HepG2 (cell line): ENCODE data around the gene NCOA6. TPM values are rescaled to one million over a fixed set of nuclear protein-coding genes. Genes with fewer than 3 reads are reported as not detected.
A peak's percentile ranks its signal among the peaks of the same experiment; 100 is the strongest.

ENCODE experiments used
- DNMT3B ChIP-seq: conservative IDR thresholded peaks from 2 replicates; pipeline ENCODE4 v1.6.1; 2016; ENCODE audit warnings: missing biosample characterization, control low read depth
- KDM1A ChIP-seq: IDR thresholded peaks from 2 replicates; pipeline ENCODE4 v1.6.1; 2016; ENCODE audit warnings: missing compliant biosample characterization
- KMT2B ChIP-seq: IDR thresholded peaks from 2 replicates; pipeline ENCODE4 v1.6.1; 2016; ENCODE audit warnings: missing genetic modification reagents, missing compliant biosample characterization
- MAFF ChIP-seq: IDR thresholded peaks from 2 replicates; pipeline ENCODE4 v1.6.1; 2011; ENCODE audit warnings: low read depth, low read length, improper control_type of control experiment
- MAZ ChIP-seq, 2 experiments: sonication (generic) in 1 of 2; formaldehyde crosslinking in 1 of 2; IDR thresholded peaks; 2 replicates each; pipeline versions ENCODE4 v1.5.0 to v1.6.1; 2012 to 2020; ENCODE audit warnings: low read depth in 2 of 2, mild to moderate bottlenecking in 2 of 2, borderline replicate concordance in 1 of 2, improper control_type of control experiment in 1 of 2, low read length in 1 of 2, missing genetic modification reagents in 1 of 2, moderate library complexity in 1 of 2
- PTBP1 ChIP-seq: fragments of 200-400 bp; formaldehyde crosslinking; IDR thresholded peaks from 2 replicates; pipeline ENCODE4 v1.6.1; 2018; ENCODE audit warnings: low read length, low read depth; ENCODE audit not compliant: poor library complexity, severe bottlenecking
- RAD21 ChIP-seq: fragments of 450-650 bp; formaldehyde crosslinking; IDR thresholded peaks from 2 replicates; pipeline ENCODE4 v1.5.0; 2020; ENCODE audit warnings: mild to moderate bottlenecking
- TAF1 ChIP-seq: sonication (generic); formaldehyde crosslinking; IDR thresholded peaks from 2 replicates; pipeline ENCODE4 v1.4.0; 2020; ENCODE audit warnings: missing genetic modification reagents
- YY1 ChIP-seq: IDR thresholded peaks from 2 replicates; pipeline ENCODE4 v1.6.1; 2011; ENCODE audit warnings: low read length, low read depth, moderate library complexity, mild to moderate bottlenecking; ENCODE audit not compliant: insufficient read depth, insufficient replicate concordance
- ZNF207 ChIP-seq: fragments of 450-650 bp; IDR thresholded peaks from 2 replicates; pipeline ENCODE4 v1.6.1; 2016; ENCODE audit warnings: antibody characterized with exemption, borderline replicate concordance
- ZNF235 ChIP-seq: sonication (generic); formaldehyde crosslinking; IDR thresholded peaks from 2 replicates; pipeline ENCODE4 v1.8.1; 2023; ENCODE audit warnings: mild to moderate bottlenecking, missing genetic modification reagents, borderline replicate concordance
- ZNF383 ChIP-seq: sonication (generic); formaldehyde crosslinking; IDR thresholded peaks from 2 replicates; pipeline ENCODE4 v1.4.0; 2020; ENCODE audit warnings: missing genetic modification reagents, mild to moderate bottlenecking, borderline replicate concordance
- ZNF430 ChIP-seq: sonication (generic); formaldehyde crosslinking; IDR thresholded peaks from 2 replicates; pipeline ENCODE4 v1.9.0; 2021; ENCODE audit warnings: mild to moderate bottlenecking, missing genetic modification reagents
- ZNF614 ChIP-seq: IDR thresholded peaks from 2 replicates; pipeline ENCODE4 v1.6.1; 2018; ENCODE audit warnings: missing biosample characterization, missing genetic modification reagents, inconsistent platforms, borderline replicate concordance
- ZNF83 ChIP-seq: sonication (generic); formaldehyde crosslinking; IDR thresholded peaks from 2 replicates; pipeline ENCODE4 v1.4.0; 2020; ENCODE audit warnings: missing genetic modification reagents, mild to moderate bottlenecking, borderline replicate concordance
- ZNF879 ChIP-seq: sonication (generic); formaldehyde crosslinking; IDR thresholded peaks from 2 replicates; pipeline ENCODE4 v1.8.1; 2023; ENCODE audit warnings: missing genetic modification reagents
- ZSCAN29 ChIP-seq: sonication (generic); formaldehyde crosslinking; conservative IDR thresholded peaks from 2 replicates; pipeline ENCODE4 v1.4.0; 2020; ENCODE audit warnings: mild to moderate bottlenecking, missing genetic modification reagents
- polyA plus RNA-seq, 8 experiments: library from polyadenylated mRNA; depleted of rRNA in 3 of 8; stranded (reverse) in 7 of 8; unstranded in 1 of 8; fragments of >200 nt; fragmentation: Illumina TruSeq in 4 of 8; extraction: Trizol in 4 of 8; gene quantifications; 2 replicates each; pipeline versions ENCODE4 v1.2.1 to v1.2.3, GENCODE V29; 2011 to 2016; ENCODE audit warnings: low read depth in 4 of 8, missing spikeins in 1 of 8, mixed read lengths in 1 of 8; ENCODE audit not compliant: insufficient read depth in 1 of 8
- total RNA-seq, 5 experiments: library from RNA; depleted of rRNA; stranded (reverse); fragments of >200 nt; fragmentation: Illumina TruSeq; extraction: Trizol; gene quantifications; 2 replicates each; pipeline ENCODE4 v1.2.3, GENCODE V29; 2016; ENCODE audit warnings: low read depth in 1 of 5
- TF ChIP-seq, protein P1 (sequence below): IDR thresholded peaks from 2 replicates; pipeline ENCODE4 v1.6.1; 2016; ENCODE audit warnings: low read depth, missing genetic modification reagents, missing compliant biosample characterization
- TF ChIP-seq, protein P2 (sequence below): sonication (generic); formaldehyde crosslinking; IDR thresholded peaks from 2 replicates; pipeline ENCODE4 v1.5.0; 2020; ENCODE audit warnings: mild to moderate bottlenecking, missing genetic modification reagents
- TF ChIP-seq, protein P3 (sequence below): sonication (generic); formaldehyde crosslinking; IDR thresholded peaks from 2 replicates; pipeline ENCODE4 v1.4.0; 2020; ENCODE audit warnings: mild to moderate bottlenecking, missing genetic modification reagents

NCOA6 gene
- total and polyA plus RNA-seq, 2 of the 13 experiments (the other 11 are each of a cell fraction or from before 2014, with no cell fraction given): 11.2 to 29.3 TPM

- TF ChIP-seq, protein P1, sequence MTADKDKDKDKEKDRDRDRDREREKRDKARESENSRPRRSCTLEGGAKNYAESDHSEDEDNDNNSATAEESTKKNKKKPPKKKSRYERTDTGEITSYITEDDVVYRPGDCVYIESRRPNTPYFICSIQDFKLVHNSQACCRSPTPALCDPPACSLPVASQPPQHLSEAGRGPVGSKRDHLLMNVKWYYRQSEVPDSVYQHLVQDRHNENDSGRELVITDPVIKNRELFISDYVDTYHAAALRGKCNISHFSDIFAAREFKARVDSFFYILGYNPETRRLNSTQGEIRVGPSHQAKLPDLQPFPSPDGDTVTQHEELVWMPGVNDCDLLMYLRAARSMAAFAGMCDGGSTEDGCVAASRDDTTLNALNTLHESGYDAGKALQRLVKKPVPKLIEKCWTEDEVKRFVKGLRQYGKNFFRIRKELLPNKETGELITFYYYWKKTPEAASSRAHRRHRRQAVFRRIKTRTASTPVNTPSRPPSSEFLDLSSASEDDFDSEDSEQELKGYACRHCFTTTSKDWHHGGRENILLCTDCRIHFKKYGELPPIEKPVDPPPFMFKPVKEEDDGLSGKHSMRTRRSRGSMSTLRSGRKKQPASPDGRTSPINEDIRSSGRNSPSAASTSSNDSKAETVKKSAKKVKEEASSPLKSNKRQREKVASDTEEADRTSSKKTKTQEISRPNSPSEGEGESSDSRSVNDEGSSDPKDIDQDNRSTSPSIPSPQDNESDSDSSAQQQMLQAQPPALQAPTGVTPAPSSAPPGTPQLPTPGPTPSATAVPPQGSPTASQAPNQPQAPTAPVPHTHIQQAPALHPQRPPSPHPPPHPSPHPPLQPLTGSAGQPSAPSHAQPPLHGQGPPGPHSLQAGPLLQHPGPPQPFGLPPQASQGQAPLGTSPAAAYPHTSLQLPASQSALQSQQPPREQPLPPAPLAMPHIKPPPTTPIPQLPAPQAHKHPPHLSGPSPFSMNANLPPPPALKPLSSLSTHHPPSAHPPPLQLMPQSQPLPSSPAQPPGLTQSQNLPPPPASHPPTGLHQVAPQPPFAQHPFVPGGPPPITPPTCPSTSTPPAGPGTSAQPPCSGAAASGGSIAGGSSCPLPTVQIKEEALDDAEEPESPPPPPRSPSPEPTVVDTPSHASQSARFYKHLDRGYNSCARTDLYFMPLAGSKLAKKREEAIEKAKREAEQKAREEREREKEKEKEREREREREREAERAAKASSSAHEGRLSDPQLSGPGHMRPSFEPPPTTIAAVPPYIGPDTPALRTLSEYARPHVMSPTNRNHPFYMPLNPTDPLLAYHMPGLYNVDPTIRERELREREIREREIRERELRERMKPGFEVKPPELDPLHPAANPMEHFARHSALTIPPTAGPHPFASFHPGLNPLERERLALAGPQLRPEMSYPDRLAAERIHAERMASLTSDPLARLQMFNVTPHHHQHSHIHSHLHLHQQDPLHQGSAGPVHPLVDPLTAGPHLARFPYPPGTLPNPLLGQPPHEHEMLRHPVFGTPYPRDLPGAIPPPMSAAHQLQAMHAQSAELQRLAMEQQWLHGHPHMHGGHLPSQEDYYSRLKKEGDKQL (CRISPR knock-in tag): no peak
- TF ChIP-seq, protein P2, sequence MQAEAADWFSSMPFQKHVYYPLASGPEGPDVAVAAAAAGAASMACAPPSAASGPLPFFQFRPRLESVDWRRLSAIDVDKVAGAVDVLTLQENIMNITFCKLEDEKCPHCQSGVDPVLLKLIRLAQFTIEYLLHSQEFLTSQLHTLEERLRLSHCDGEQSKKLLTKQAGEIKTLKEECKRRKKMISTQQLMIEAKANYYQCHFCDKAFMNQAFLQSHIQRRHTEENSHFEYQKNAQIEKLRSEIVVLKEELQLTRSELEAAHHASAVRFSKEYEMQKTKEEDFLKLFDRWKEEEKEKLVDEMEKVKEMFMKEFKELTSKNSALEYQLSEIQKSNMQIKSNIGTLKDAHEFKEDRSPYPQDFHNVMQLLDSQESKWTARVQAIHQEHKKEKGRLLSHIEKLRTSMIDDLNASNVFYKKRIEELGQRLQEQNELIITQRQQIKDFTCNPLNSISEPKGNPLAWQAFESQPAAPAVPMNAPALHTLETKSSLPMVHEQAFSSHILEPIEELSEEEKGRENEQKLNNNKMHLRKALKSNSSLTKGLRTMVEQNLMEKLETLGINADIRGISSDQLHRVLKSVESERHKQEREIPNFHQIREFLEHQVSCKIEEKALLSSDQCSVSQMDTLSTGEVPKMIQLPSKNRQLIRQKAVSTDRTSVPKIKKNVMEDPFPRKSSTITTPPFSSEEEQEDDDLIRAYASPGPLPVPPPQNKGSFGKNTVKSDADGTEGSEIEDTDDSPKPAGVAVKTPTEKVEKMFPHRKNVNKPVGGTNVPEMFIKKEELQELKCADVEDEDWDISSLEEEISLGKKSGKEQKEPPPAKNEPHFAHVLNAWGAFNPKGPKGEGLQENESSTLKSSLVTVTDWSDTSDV (CRISPR knock-in tag): no peak; the same call in 1 of the 2 replicates
- TF ChIP-seq, protein P3, sequence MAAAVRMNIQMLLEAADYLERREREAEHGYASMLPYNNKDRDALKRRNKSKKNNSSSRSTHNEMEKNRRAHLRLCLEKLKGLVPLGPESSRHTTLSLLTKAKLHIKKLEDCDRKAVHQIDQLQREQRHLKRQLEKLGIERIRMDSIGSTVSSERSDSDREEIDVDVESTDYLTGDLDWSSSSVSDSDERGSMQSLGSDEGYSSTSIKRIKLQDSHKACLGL (CRISPR knock-in tag): peak; percentile 77; the same call in 1 of the 2 replicates
- TF ChIP-seq ZNF430 (CRISPR knock-in tag) (no peak; the same call in 1 of the 2 replicates), ZNF383 (CRISPR knock-in tag) (peak; percentile 91; the same call in 1 of the 2 replicates), TAF1 (CRISPR knock-in tag) (peak; percentile 50; the same call in 1 of the 2 replicates), DNMT3B (no peak; the same call in 1 of the 2 replicates), RAD21 (CRISPR knock-in tag) (peak; percentile 68), MAFF (no peak), YY1 (peak; percentile 98), KMT2B (CRISPR knock-in tag) (0 out of 2 replicates have a peak, but pooled peaks have one; percentile 51), ZSCAN29 (CRISPR knock-in tag) (no peak), PTBP1 (no peak), ZNF879 (CRISPR knock-in tag) (no peak), KDM1A (CRISPR knock-in tag) (no peak), MAZ (IDR thresholded peaks at IDR 0.05; ENCODE audit: borderline replicate concordance, low read depth, low read length) (peak; percentile 92; the same call in 1 of the 2 replicates), MAZ (CRISPR knock-in tag; IDR thresholded peaks at IDR 0.05; ENCODE audit: low read depth) (peak; percentile 86), ZNF614 (CRISPR knock-in tag) (no peak), ZNF83 (CRISPR knock-in tag) (no peak), ZNF207 (no peak), ZNF235 (0 out of 2 replicates have a peak, but pooled peaks have one; percentile 31)
Observed at GRCh38 chr20:34824806-34825529, 483 bp downstream of the NCOA6 start (continued).
